HFFc6 (cell line): ENCODE measurements around the gene KRTAP10-11. TPM values are rescaled to one million over a fixed set of nuclear protein-coding genes. Genes with fewer than 3 reads are reported as not detected.

Source experiments
- DNase-seq: peaks from one replicate; pipeline ENCODE4 v3.0.0-alpha.2; 2018
- H3K27ac Mint-ChIP-seq: 2 replicates; pipeline ENCODE4 v1.8.0; 2020; ENCODE audit warnings: mild to moderate bottlenecking, mixed read lengths
- H3K27me3 Mint-ChIP-seq: 2 replicates; pipeline ENCODE4 v1.8.0; 2021; ENCODE audit warnings: mild to moderate bottlenecking, moderate library complexity, mixed read lengths; ENCODE audit not compliant: insufficient read depth
- H3K36me3 Mint-ChIP-seq: 2 replicates; pipeline ENCODE4 v1.8.0; 2021; ENCODE audit warnings: low read depth, mixed read lengths
- H3K4me1 Mint-ChIP-seq: 2 replicates; pipeline ENCODE4 v1.8.0; 2020; ENCODE audit warnings: low read depth, mixed read lengths
- H3K4me3 Mint-ChIP-seq: 2 replicates; pipeline ENCODE4 v1.8.0; 2020; ENCODE audit warnings: mild to moderate bottlenecking, moderate library complexity, mixed read lengths
- H3K9me3 Mint-ChIP-seq: 2 replicates; pipeline ENCODE4 v1.8.0; 2020; ENCODE audit warnings: mild to moderate bottlenecking, mixed read lengths
- CTCF ChIP-seq: fragments of 200-600 bp; sonication (generic); IDR thresholded peaks from 2 replicates; pipeline ENCODE4 v1.5.0; 2021; ENCODE audit warnings: antibody characterized with exemption, mild to moderate bottlenecking
- total RNA-seq, 6 experiments: library from RNA; stranded (reverse); fragmentation: NEBNext Ultra II Directional; extraction: Animal tissue kit (Norgen Biotek cat#: 25700); gene quantifications; 2 replicates in 1 of 6; 3 replicates in 5 of 6; pipeline ENCODE4 v1.2.3, GENCODE V29; 2021

KRTAP10-11 gene
- total RNA-seq, 6 experiments from 2014 or later: not detected

GRCh38 chr21:44648557-44649311 lies 2.5 kb downstream of the KRTAP10-11 start:
- H3K36me3 Mint-ChIP-seq: peaks cover 21% of the 10 kb centered on the region
- no peaks in the 10 kb centered on the region for H3K4me1 Mint-ChIP-seq
- no peak overlapping the region for H3K27ac Mint-ChIP-seq
- peaks cover 8% of the 10 kb centered on the region for H3K27me3 Mint-ChIP-seq
- no peak for DNase-seq
- TF ChIP-seq CTCF: no peak
- H3K9me3 Mint-ChIP-seq: peaks cover 58% of the 10 kb centered on the region
- no peak overlapping the region for H3K4me3 Mint-ChIP-seq

DNA sequence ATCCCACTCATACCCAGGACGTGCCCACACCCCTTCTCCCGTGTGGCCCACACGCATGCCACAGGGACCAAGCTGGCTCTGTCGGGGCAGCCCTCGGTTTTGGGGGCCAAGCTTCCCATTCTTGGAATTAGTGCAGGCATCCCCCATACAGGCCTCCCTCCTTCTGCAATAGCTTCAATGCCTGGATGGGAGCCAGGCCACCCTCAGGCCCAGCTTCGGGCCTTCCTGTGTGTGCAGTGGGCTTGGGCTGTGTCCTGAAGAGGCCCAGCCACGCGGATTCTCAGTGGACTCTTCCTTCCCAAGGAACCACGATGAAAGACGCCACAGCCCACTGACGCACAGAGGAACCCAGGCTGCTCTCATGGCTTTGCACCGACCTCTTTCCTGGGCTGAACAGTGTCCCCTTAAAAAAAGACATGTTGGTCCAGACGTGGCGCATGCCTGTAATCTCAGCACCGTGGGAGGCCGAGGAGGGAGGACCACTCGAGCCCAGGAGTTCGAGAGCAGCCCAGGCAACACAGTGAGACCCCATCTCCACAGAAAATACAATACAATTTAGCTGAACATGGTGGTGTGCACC lies 3.4 kb downstream of the KRTAP10-11 start:
- peaks cover 10% of the 10 kb centered on the region for H3K27me3 Mint-ChIP-seq
- DNase-seq: no peak
- no peak overlapping the region for H3K4me3 Mint-ChIP-seq
- no peaks in the 10 kb centered on the region for H3K4me1 Mint-ChIP-seq
- H3K27ac Mint-ChIP-seq: no peak overlapping the region
- no peak for TF ChIP-seq CTCF
- peaks cover 12% of the 10 kb centered on the region for H3K36me3 Mint-ChIP-seq
- peaks cover 52% of the 10 kb centered on the region for H3K9me3 Mint-ChIP-seq

GRCh38 chr21:44650265-44650972 lies 4.2 kb downstream of the KRTAP10-11 start:
- Mint-ChIP-seq H3K27me3 (peaks cover 10% of the 10 kb centered on the region), H3K36me3 (peaks cover 6% of the 10 kb centered on the region), H3K4me3 (no peak overlapping the region), H3K4me1 (no peaks in the 10 kb centered on the region), H3K9me3 (peaks cover 44% of the 10 kb centered on the region), H3K27ac (no peak overlapping the region)
- DNase-seq: no peak
- TF ChIP-seq CTCF: no peak

DNA sequence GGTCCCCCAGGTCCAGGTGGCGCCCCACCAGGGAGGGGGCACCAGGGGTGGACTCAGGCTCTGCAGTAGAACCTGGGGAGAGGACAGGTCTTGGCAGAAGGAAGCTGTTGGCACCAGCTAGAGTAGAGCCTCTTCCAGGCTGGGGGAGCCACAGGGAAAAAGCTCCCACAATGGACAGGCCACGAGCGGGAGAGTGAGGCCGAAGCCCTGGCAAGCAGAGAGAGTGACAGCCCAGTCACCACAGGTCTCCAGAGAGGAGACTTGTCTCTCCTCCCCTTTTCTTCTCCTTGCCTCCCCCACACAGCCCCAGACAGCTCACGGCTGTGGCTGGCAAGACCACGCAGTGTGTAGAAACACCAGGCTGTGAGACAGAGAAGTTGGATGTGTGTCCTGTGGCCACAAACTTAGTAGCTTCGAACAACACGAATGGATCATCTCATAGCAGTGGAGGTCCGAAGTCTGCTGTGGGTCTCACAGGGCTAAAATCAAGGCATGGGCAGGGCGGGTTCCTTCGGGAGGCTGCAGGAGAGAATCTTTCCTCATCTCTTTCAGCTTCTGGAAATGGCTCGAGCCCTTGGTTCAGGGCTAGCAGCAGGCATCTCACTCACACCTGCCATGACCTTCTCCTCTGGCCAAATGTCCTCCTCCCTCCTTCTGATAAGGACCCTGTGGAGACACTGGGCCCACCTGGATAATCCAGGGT lies 4.9 kb downstream of the KRTAP10-11 start:
- TF ChIP-seq CTCF: no peak
- H3K27ac Mint-ChIP-seq: no peak overlapping the region
- peaks cover 6% of the 10 kb centered on the region for H3K36me3 Mint-ChIP-seq
- peaks cover 44% of the 10 kb centered on the region for H3K9me3 Mint-ChIP-seq
- H3K27me3 Mint-ChIP-seq: peaks cover 15% of the 10 kb centered on the region
- H3K4me1 Mint-ChIP-seq: no peaks in the 10 kb centered on the region
- no peak for DNase-seq
- H3K4me3 Mint-ChIP-seq: no peak overlapping the region

- Mint-ChIP-seq H3K4me1 (no peaks in the 10 kb centered on the region), H3K27me3 (peaks cover 21% of the 10 kb centered on the region), H3K4me3 (no peak overlapping the region), H3K36me3 (no peaks in the 10 kb centered on the region), H3K27ac (no peak overlapping the region), H3K9me3 (peaks cover 43% of the 10 kb centered on the region; the same call in 1 of the 2 replicates)
- no peak for TF ChIP-seq CTCF
- no peak for DNase-seq
Measured at GRCh38 chr21:44653123-44653522, 6.9 kb downstream of the KRTAP10-11 start.
